ENCODE results near the gene SYT13.

The SYT13 gene

GRCh38 chr11:45305874-45306623 is 19.9 kb upstream of the SYT13 start:
- no peak for DNase-seq

DNA sequence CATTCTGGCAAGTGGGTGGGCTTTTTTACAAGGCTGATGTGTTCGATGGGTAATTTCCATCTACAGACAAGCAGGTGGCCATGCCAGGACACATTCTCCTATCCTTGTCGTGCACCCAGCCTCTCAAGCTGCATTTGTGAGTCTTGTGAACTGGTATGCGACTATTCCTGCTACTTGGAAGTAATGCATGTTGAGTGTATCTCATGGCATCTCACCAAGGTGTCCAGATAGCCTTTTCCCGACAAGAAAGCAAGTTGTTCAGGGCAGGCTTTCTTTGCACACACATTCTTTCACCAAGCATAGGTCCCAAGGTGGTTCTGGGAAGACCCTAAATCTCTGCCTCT is 18.8 kb upstream of the SYT13 start:
- no peak for DNase-seq

GRCh38 chr11:45304111-45304991 is 18.2 kb upstream of the SYT13 start:
- no peak for DNase-seq

DNA sequence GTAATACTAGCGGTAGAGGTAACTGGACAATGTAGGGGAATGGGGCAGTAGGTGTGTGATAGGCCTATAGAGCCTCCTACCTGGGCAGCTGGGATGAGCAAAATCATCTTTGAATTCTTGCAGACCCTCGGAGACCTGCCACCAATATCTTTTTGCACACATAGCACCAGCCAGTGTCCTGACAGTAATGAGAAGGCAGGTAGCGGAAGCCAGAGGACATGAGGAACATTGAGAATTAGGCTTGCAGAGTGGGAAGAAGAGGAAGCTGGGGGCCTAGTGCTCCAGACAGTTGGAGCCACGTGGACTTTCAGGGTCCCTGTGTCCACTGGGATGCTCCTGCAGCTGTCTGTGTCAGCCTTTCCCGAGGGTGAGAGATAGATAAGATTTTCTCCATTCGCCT is 17.2 kb upstream of the SYT13 start:
- DNase-seq, result no peak

DNA sequence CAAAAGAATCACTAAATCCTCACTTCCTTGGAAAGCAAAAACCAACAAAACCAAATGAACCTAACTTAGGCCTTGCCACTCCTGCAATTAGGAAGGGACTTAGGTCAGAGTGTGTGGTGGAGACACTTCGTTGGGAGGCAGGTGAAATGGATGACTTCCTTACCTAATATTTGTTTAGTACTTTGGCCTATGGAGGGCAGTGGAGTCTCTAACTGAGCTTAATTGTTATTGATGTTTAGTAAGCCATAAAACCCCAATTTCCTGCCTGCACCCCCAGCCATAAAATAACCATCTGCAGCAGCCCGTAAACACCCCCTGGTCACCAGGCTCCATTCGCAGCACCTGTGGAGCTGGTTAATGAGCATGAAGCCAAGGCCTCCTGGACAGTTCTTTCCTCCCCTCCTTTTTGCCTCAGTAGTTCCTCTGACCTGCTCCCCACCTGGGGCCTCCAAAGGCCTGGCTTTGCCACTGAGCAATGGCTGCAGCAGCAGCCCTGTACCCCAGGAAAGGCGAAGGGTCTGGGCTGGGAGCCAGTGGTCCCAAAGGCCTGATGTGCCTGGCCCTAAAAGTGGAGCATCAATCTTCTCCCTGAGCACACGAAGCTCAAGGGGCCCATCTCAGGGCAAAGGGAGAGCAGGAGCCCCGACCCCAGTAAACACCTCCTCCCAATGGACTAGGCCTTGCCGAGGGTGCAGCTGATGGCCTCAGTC is 15.6 kb upstream of the SYT13 start:
- DNase-seq, result no peak

GRCh38 chr11:45300715-45301114 is 14.6 kb upstream of the SYT13 start:
- no peak for DNase-seq

GRCh38 chr11:45298718-45299117 is 12.6 kb upstream of the SYT13 start:
- DNase-seq, result no peak

GRCh38 chr11:45296075-45296474 is 9.9 kb upstream of the SYT13 start:
- DNase-seq, result no peak

GRCh38 chr11:45294499-45294898 is 8.4 kb upstream of the SYT13 start:
- DNase-seq, result no peak

DNA sequence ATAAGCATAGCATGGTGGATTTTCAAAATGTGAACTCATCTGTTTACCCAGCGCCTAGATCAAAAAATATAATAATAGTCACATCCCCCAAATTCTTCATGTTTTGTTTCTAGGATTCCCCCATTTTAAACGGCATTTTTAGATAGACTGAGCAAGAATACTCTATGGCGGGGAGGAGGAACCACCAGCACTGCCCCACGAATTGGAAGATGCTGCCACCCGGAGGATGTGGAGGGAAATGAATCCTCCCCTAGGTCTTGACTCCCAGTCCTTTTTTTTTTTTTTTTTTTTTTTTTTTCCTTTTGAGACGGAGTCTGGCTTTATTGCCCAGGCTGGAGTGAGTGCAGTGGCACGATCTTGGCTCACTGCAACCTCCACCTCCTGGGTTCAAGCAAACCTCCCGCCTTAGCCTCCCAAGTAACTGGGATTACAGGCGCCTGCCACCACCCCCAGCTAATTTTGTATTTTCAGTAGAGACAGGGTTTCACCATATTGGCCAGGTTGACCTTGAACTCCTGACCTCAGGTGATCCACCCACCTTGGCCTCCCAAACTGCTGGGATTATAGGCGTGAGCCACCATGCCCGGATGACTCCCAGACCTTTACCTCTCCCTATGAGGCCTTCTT is 7.5 kb upstream of the SYT13 start:
- DNase-seq, result peak; percentile 59 to 73

DNA sequence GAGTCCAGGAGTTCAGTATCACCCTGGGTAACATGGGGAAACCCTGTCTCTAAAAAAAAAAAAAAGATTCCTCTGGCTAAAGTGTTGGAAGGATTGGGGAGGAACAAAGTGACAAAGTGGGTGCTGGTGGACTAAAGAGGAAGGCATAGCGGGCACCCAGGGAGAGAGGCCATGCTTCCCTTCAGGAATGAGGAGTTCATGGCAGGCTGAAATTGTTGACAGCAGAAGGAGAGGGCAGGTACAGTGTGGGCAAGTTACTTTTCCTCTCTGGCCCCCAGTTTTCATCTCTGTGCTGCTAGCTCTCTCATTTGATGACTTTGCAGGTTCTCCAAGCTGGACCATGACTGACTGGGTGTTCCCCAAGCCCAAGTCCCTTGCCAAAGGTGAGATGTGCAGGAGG is 4.4 kb upstream of the SYT13 start:
- DNase-seq, result no peak

GRCh38 chr11:45289369-45289768 is 3.2 kb upstream of the SYT13 start:
- no peak for DNase-seq

- no peak for DNase-seq
Measured at GRCh38 chr11:45288339-45288738, 2.2 kb upstream of the SYT13 start.

DNA sequence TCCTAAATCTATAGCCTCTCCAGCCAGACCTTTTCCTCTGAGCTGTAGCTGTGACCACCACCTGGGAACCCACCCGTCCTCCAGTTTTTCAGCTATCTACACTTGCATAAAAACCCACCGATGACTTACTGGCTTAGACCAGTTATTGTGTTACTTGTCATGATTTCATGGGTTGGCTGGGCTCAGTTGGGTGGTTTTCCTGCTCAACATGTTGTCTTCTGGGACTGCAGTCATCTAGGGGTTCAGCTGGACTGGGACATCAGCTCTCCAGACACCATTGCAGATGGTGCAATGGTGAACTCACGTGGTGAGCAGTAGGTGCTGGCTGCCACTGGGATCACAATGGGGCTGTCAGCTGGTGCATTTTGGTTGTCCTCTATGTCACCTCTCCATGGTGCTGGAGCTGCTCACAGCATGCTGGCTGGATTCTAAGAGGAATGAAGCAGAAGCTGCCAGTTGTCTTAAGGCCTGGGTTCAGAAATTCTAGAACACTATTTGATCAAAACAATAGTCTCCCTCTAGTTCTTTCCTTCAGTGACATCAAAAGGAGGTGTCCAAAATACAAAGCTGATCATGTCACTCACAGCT is 1.3 kb upstream of the SYT13 start:
- DNase-seq, result no peak

GRCh38 chr11:45285250-45285828 is 802 bp downstream of the SYT13 start:
- no peak for DNase-seq

DNA sequence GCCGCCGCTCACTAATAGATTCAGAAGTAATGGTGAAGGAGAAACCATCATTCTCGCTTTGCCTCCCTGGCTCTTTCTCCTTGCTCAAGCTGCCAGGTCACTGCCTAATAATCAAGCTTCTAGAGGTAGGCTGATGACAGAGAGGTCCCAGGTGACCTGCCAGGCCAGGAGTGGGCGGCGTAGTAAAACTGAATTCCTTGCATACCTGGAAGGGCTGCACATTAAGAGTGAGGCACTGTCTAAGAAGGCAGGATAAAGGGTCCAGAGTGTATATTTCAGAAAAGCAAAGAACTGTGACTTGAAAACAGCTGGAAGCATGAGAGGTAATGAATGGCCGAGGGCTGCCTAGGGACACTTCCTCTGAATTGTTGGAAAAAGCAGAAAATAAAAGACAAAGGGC is 4.1 kb downstream of the SYT13 start:
- DNase-seq, result no peak

DNA sequence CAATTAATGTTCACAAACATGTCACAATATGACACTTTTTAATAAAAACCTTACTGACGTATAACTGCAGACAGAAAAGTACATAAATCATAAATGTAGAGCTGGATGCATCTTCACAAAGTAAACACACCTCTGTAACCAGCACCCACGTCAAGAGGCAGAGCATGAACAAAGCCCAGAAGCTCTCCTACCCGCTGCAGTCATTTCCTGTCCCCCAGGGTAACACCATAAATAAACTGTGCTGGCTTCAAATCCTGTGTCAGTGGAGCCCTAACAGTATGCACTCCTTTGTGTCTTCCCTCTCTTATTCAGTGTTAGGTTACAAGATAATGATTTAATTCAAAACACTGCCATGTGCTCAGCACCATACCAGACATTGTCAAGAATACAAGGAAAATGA is 5.7 kb downstream of the SYT13 start:
- DNase-seq, result no peak

- no peak for DNase-seq
Measured at GRCh38 chr11:45279645-45280044, 6.5 kb downstream of the SYT13 start.

GRCh38 chr11:45278714-45279113 is 7.4 kb downstream of the SYT13 start:
- no peak for DNase-seq

- no peak for DNase-seq
Measured at GRCh38 chr11:45275828-45276227, 10.3 kb downstream of the SYT13 start.

GRCh38 chr11:45274206-45274605 is 11.9 kb downstream of the SYT13 start:
- DNase-seq, result no peak

- no peak for DNase-seq
Measured at GRCh38 chr11:45273509-45273908, 12.6 kb downstream of the SYT13 start.

- no peak for DNase-seq
Measured at GRCh38 chr11:45272701-45273100, 13.4 kb downstream of the SYT13 start.

Data from AML-193 (cell line).